GM18508 (cell line): ENCODE results near the gene OR2A12.
"Not testable (repeated sequence)": the region's sequence is repeated elsewhere in the genome, so short reads cannot be mapped to it uniquely, and the experiment has no call there.

ENCODE experiments used
- ATAC-seq: cut with Tn5 transposase; IDR thresholded peaks from one replicate; pipeline ENCODE4 v1.9.1; 2021; ENCODE audit warnings: moderate number of reproducible peaks; ENCODE audit not compliant: insufficient read depth, unreplicated experiment

The OR2A12 gene

GRCh38 chr7:144085978-144086377 is at the start of gene OR2A12:
TSS of gene OR2A12 (plus strand) at chr7:144086278. CDS start at chr7:144095108, 8,830 bp downstream.
- no peak for ATAC-seq

- ATAC-seq: no peak
Observed at GRCh38 chr7:144036302-144036885, 49.7 kb upstream of the OR2A12 start.

- ATAC-seq: no peak
Observed at GRCh38 chr7:144037414-144038035, 48.6 kb upstream of the OR2A12 start.

GRCh38 chr7:144038887-144039286 is 47.2 kb upstream of the OR2A12 start:
- ATAC-seq: no peak

GRCh38 chr7:144048648-144049047 is 37.4 kb upstream of the OR2A12 start, which contains the start of gene OR2A5:
TSS of gene OR2A5 (plus strand) at chr7:144048948. CDS start at chr7:144050402, 1,454 bp downstream.
- no peak for ATAC-seq

GRCh38 chr7:144049491-144049890 is 36.6 kb upstream of the OR2A12 start:
- ATAC-seq: no peak

GRCh38 chr7:144050093-144050492 is 36.0 kb upstream of the OR2A12 start:
- ATAC-seq: no peak

GRCh38 chr7:144050884-144051283 is 35.2 kb upstream of the OR2A12 start:
- not testable (repeated sequence) for ATAC-seq

- ATAC-seq: no peak
Observed at GRCh38 chr7:144057954-144058353, 28.1 kb upstream of the OR2A12 start.

GRCh38 chr7:144063710-144064109 is 22.4 kb upstream of the OR2A12 start:
- no peak for ATAC-seq

GRCh38 chr7:144069511-144069910 is 16.6 kb upstream of the OR2A12 start, which contains the start of gene OR2A25:
TSS of gene OR2A25 (plus strand) at chr7:144069811. CDS start at chr7:144074220, 4,409 bp downstream.
- ATAC-seq: no peak

GRCh38 chr7:144069953-144070352 is 16.1 kb upstream of the OR2A12 start:
- no peak for ATAC-seq

- no peak for ATAC-seq
Observed at GRCh38 chr7:144074374-144074773, 11.7 kb upstream of the OR2A12 start.

GRCh38 chr7:144086730-144087129 is 652 bp downstream of the OR2A12 start:
- no peak for ATAC-seq

- ATAC-seq: no peak
Observed at GRCh38 chr7:144087230-144087629, 1.2 kb downstream of the OR2A12 start.

GRCh38 chr7:144090667-144091066 is 4.6 kb downstream of the OR2A12 start:
- no peak for ATAC-seq

- ATAC-seq: no peak
Observed at GRCh38 chr7:144098776-144099175, 12.7 kb downstream of the OR2A12 start.

GRCh38 chr7:144100607-144101006 is 14.5 kb downstream of the OR2A12 start:
- no peak for ATAC-seq

GRCh38 chr7:144102041-144102440 is 16.0 kb downstream of the OR2A12 start:
- ATAC-seq: no peak

- no peak for ATAC-seq
Observed at GRCh38 chr7:144105211-144105610, 19.1 kb downstream of the OR2A12 start.

- ATAC-seq: no peak
Observed at GRCh38 chr7:144109283-144109682, 23.2 kb downstream of the OR2A12 start, which contains the start of gene OR2A2. TSS of gene OR2A2 (plus strand) at chr7:144109583. CDS start at chr7:144109583, 0 bp downstream.

GRCh38 chr7:144110272-144110671 is 24.2 kb downstream of the OR2A12 start:
- no peak for ATAC-seq
